HepG2 (cell line): ENCODE data around the gene DUSP9. TPM values are rescaled to one million over a fixed set of nuclear protein-coding genes. Genes with fewer than 3 reads are reported as not detected.

Source experiments
- ATAC-seq: fragments of 200-7000 bp; cut with Tn5 transposase; 3 replicates; pipeline ENCODE4 v1.9.1; 2020; ENCODE audit warnings: mild to moderate bottlenecking, moderate library complexity
- BruUV-seq: library from RNA; stranded (reverse); fragments of 400-500 nt; replicated peaks from 2 replicates; lab custom pipeline; 2021; lab: Mats Ljungman, UMichigan
- CTCF ChIA-PET: fragments of 300-600 bp; formaldehyde crosslinking; extraction: SDS; loops from one replicate; lab custom pipeline; 2021; ENCODE audit warnings: low total read pairs, inconsistent platforms, low intra/inter-chr PET ratio; lab: Yijun Ruan, JAX
- POLR2A ChIA-PET: fragments of 350-600 bp; sonication (Branson Sonifier 250); formaldehyde crosslinking; loops from one replicate; lab custom pipeline; 2020; ENCODE audit warnings: antibody characterized with exemption, inconsistent platforms; lab: Yijun Ruan, JAX
- DNase-seq: peaks from one replicate; pipeline ENCODE4 v3.0.0-alpha.2; 2015; ENCODE audit warnings: low spot score
- FAIRE-seq: peaks from 3 replicates; lab custom pipeline; 2011; peaks lifted over from hg19 to GRCh38; lab: Jason Lieb, UNC
- H2AFZ ChIP-seq: one replicate; pipeline ENCODE4 v1.6.1; 2011; ENCODE audit warnings: low read length, inconsistent platforms
- H3K27ac ChIP-seq: fragments of 300-600 bp; 3 replicates; pipeline ENCODE4 v1.8.0; 2011; ENCODE audit warnings: mixed run types, mild to moderate bottlenecking, mixed read lengths, low read length, inconsistent platforms; ENCODE audit not compliant: insufficient read depth; ENCODE audit errors: extremely low read length
- H3K27me3 ChIP-seq, 2 experiments: fragments of 200-600 bp in 1 of 2; 2 replicates in 1 of 2; 3 replicates in 1 of 2; pipeline versions ENCODE4 v1.6.0 to v1.8.0; 2011; ENCODE audit warnings: low read length in 2 of 2, mild to moderate bottlenecking in 2 of 2, moderate library complexity in 2 of 2, inconsistent platforms in 1 of 2; ENCODE audit not compliant: insufficient read depth in 2 of 2, control insufficient read depth in 1 of 2
- H3K36me3 ChIP-seq, 2 experiments: fragments of 200-600 bp in 1 of 2; replicated peaks in 1 of 2; 2 replicates in 1 of 2; 3 replicates in 1 of 2; pipeline versions ENCODE4 v1.5.1 to v1.8.0; 2011; ENCODE audit warnings: low read length in 2 of 2, inconsistent platforms in 1 of 2; ENCODE audit not compliant: insufficient read depth in 2 of 2, control insufficient read depth in 1 of 2
- H3K4me1 ChIP-seq: 2 replicates; pipeline ENCODE4 v1.5.1; 2012; ENCODE audit warnings: low read length, inconsistent platforms; ENCODE audit not compliant: insufficient read depth
- H3K4me2 ChIP-seq: 2 replicates; pipeline ENCODE4 v1.6.0; 2011; ENCODE audit warnings: low read depth, low read length, inconsistent platforms
- H3K4me3 ChIP-seq, 3 experiments: fragments of 200-600 bp in 1 of 3; sonication (generic), shearing (Covaris generic) in 1 of 3; replicated peaks in 1 of 3; 2 replicates each; pipeline ENCODE4 v1.5.1; 2011 to 2016; ENCODE audit warnings: low read length in 3 of 3, inconsistent platforms in 2 of 3, low read depth in 2 of 3, mild to moderate bottlenecking in 2 of 3, control low read depth in 1 of 3, mixed read lengths in 1 of 3; ENCODE audit not compliant: insufficient read depth in 1 of 3
- H3K79me2 ChIP-seq: one replicate; pipeline ENCODE4 v1.6.1; 2011; ENCODE audit warnings: low read length, inconsistent platforms; ENCODE audit not compliant: insufficient read depth
- H3K9ac ChIP-seq: 2 replicates; pipeline ENCODE4 v1.6.0; 2011; ENCODE audit warnings: mild to moderate bottlenecking, low read depth, low read length, inconsistent platforms; ENCODE audit not compliant: insufficient read depth
- H3K9me3 ChIP-seq: 2 replicates; pipeline ENCODE4 v1.5.1; 2012; ENCODE audit warnings: mild to moderate bottlenecking, low read length
- H4K20me1 ChIP-seq: 2 replicates; pipeline ENCODE4 v1.6.0; 2011; ENCODE audit warnings: inconsistent platforms, mild to moderate bottlenecking, low read length, moderate library complexity; ENCODE audit not compliant: insufficient read depth
- KDM2A ChIP-seq: sonication (generic); formaldehyde crosslinking; IDR thresholded peaks from 2 replicates; pipeline ENCODE4 v1.4.0; 2020; ENCODE audit warnings: low read depth, missing genetic modification reagents, borderline replicate concordance
- LBX2 ChIP-seq: sonication (generic); formaldehyde crosslinking; IDR thresholded peaks from 2 replicates; pipeline ENCODE4 v1.5.0; 2020; ENCODE audit warnings: missing genetic modification reagents, mild to moderate bottlenecking, borderline replicate concordance
- NPAS2 ChIP-seq: sonication (generic); formaldehyde crosslinking; IDR thresholded peaks from 2 replicates; pipeline ENCODE4 v1.8.0; 2022; ENCODE audit warnings: mild to moderate bottlenecking, missing genetic modification reagents, borderline replicate concordance
- ZNF224 ChIP-seq: sonication (generic); formaldehyde crosslinking; IDR thresholded peaks from 2 replicates; pipeline ENCODE4 v1.5.0; 2020; ENCODE audit warnings: mild to moderate bottlenecking, missing genetic modification reagents
- ZNF780A ChIP-seq: sonication (generic); formaldehyde crosslinking; IDR thresholded peaks from 2 replicates; pipeline ENCODE4 v1.8.0; 2022; ENCODE audit warnings: mild to moderate bottlenecking, missing genetic modification reagents, moderate library complexity
- WGBS: methylation state at CpG from one replicate; pipeline ENCODE4 v1.1.6; 2017; ENCODE audit warnings: low lambda C conversion rate; 5-methylcytosine and 5-hydroxymethylcytosine counted together
- in situ Hi-C: cut with HindIII; loops from 2 replicates; pipeline ENCODE4 v1.10.0; 2017; ENCODE audit warnings: low pct_unique_long_range_greater_than_20kb; ENCODE audit not compliant: extremely low pct_ligation_motif_present
- intact Hi-C: fragments of 100-400 bp; cut with micrococcal nuclease; formaldehyde crosslinking; loops from one replicate; pipeline ENCODE4 v1.10.0; 2022; ENCODE audit not compliant: unreplicated experiment
- polyA plus RNA-seq, 8 experiments: library from polyadenylated mRNA; depleted of rRNA in 3 of 8; stranded (reverse) in 7 of 8; unstranded in 1 of 8; fragments of >200 nt; fragmentation: Illumina TruSeq in 4 of 8; extraction: Trizol in 4 of 8; gene quantifications; 2 replicates each; pipeline versions ENCODE4 v1.2.1 to v1.2.3, GENCODE V29; 2011 to 2016; ENCODE audit warnings: low read depth in 4 of 8, missing spikeins in 1 of 8, mixed read lengths in 1 of 8; ENCODE audit not compliant: insufficient read depth in 1 of 8
- total RNA-seq, 5 experiments: library from RNA; depleted of rRNA; stranded (reverse); fragments of >200 nt; fragmentation: Illumina TruSeq; extraction: Trizol; gene quantifications; 2 replicates each; pipeline ENCODE4 v1.2.3, GENCODE V29; 2016; ENCODE audit warnings: low read depth in 1 of 5
- TF ChIP-seq, protein P1 (sequence below): sonication (generic); formaldehyde crosslinking; IDR thresholded peaks from 2 replicates; pipeline ENCODE4 v1.5.0; 2020; ENCODE audit warnings: mild to moderate bottlenecking, missing genetic modification reagents, borderline replicate concordance

The DUSP9 gene
- total and polyA plus RNA-seq, 2 of the 13 experiments (the other 11 are each of a cell fraction or from before 2014, with no cell fraction given): 235 to 435 TPM

DNA sequence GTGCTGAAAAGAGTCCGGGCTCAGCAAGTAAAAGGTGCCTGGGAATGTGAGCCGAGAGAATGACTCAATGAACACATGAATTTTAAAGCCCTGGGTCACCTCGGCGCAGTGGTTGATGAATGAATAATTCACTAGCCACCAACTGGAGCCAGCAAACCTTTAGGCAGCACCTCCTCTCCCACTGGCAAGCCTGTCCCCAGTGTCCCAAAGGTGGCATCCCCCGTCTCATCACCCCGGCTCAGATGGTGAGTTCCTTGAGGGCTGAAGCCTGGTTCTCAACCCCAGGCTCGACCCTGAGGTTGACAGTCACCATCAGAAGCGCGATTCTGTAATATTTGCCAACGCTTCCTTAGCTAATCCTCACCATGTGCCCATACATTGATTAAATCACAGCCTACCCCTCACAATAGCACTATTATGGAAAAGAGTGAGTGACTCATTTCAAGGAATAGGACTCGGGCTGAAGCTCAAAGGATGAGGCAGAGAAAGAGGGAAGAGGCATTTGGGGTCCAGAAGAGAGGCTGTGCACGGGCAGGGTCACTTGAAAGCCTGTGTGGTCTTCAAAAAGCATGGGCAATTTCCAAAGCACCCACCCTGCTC, 45.4 kb upstream of the DUSP9 start:
- TF ChIP-seq ZNF780A (CRISPR knock-in tag) (no peak), NPAS2 (CRISPR knock-in tag) (no peak), KDM2A (CRISPR knock-in tag) (no peak), LBX2 (no peak), ZNF224 (no peak)
- TF ChIP-seq, protein P1, sequence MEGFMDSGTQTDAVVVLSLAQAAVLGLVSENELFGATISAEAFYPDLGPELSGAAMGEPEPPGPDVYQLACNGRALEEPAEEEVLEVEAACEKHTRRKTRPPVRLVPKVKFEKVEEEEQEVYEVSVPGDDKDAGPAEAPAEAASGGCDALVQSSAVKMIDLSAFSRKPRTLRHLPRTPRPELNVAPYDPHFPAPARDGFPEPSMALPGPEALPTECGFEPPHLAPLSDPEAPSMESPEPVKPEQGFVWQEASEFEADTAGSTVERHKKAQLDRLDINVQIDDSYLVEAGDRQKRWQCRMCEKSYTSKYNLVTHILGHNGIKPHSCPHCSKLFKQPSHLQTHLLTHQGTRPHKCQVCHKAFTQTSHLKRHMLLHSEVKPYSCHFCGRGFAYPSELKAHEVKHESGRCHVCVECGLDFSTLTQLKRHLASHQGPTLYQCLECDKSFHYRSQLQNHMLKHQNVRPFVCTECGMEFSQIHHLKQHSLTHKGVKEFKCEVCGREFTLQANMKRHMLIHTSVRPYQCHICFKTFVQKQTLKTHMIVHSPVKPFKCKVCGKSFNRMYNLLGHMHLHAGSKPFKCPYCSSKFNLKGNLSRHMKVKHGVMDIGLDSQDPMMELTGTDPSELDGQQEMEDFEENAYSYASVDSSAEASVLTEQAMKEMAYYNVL (CRISPR knock-in tag): no peak
- intact Hi-C loops (no loop called here), in situ Hi-C loops (no loop called here)
- ChIA-PET CTCF (no interaction called here), POLR2A (no interaction called here)
- H3K36me3 ChIP-seq: no peaks in the 10 kb centered on the region
- H3K4me3 ChIP-seq: no peak overlapping the region
- no TSS peak for BruUV-seq
- ATAC-seq (no peak), FAIRE-seq (no peak), DNase-seq (no peak)
- no peaks in the 10 kb centered on the region; a peak in 1 of 5 replicates for H3K27me3 ChIP-seq
- H2AFZ ChIP-seq: no peak overlapping the region
- H3K79me2 ChIP-seq: peaks cover 9% of the 10 kb centered on the region
- H3K9ac ChIP-seq: no peak overlapping the region
- no peaks in the 10 kb centered on the region for H4K20me1 ChIP-seq
- no peak overlapping the region for H3K4me2 ChIP-seq
- peaks cover 29% of the 10 kb centered on the region for H3K4me1 ChIP-seq
- H3K9me3 ChIP-seq: no peaks in the 10 kb centered on the region
- WGBS: 76% methylated on average over 7 of the region's 12 CpGs
- H3K27ac ChIP-seq: no peak overlapping the region
